SK-N-SH (cell line): Measurements from ENCODE around the gene CA9. TPM values are rescaled to one million over a fixed set of nuclear protein-coding genes. Genes with fewer than 3 reads are reported as not detected.

Experiments used
- CTCF ChIA-PET: fragments of 300-600, 350-600 bp; formaldehyde crosslinking; extraction: SDS; loops from one replicate; lab custom pipeline; 2021; lab: Yijun Ruan, JAX
- POLR2A ChIA-PET: fragments of 350-600 bp; sonication (Branson Sonifier 250); formaldehyde crosslinking; extraction: SDS; loops from one replicate; lab custom pipeline; 2020; ENCODE audit warnings: antibody characterized with exemption, inconsistent platforms; lab: Yijun Ruan, JAX
- DNase-seq: peaks from one replicate; pipeline ENCODE4 v3.0.0; 2012
- H2AFZ ChIP-seq: fragments of 200-600 bp; sonication (generic); 2 replicates; pipeline ENCODE4 v1.8.1; 2016; ENCODE audit warnings: antibody characterized with exemption, mild to moderate bottlenecking, low read depth
- H3F3A ChIP-seq: fragments of 200-600 bp; sonication (generic); replicated peaks from 2 replicates; pipeline ENCODE3; 2016; ENCODE audit warnings: antibody characterized with exemption, mild to moderate bottlenecking; ENCODE audit not compliant: insufficient read depth
- H3K27ac ChIP-seq, 2 experiments: fragments of 200-500 bp in 1 of 2; fragments of 200-600 bp in 1 of 2; sonication (Bioruptor generic) in 1 of 2; sonication (generic), shearing (Covaris generic) in 1 of 2; 2 replicates each; pipeline versions ENCODE4 v1.5.1 to v1.6.1; 2014 to 2016; ENCODE audit warnings: low read depth in 2 of 2, inconsistent platforms in 1 of 2, low read length in 1 of 2, mild to moderate bottlenecking in 1 of 2, mixed read lengths in 1 of 2
- H3K27me3 ChIP-seq: fragments of 200-600 bp; sonication (generic), shearing (Covaris generic); 2 replicates; pipeline ENCODE4 v1.6.1; 2016; ENCODE audit warnings: mixed run types; ENCODE audit not compliant: insufficient read depth
- H3K36me3 ChIP-seq, 2 experiments: fragments of 200-500 bp in 1 of 2; fragments of 200-600 bp in 1 of 2; sonication (Bioruptor generic) in 1 of 2; sonication (generic) in 1 of 2; replicated peaks in 1 of 2; 2 replicates each; pipeline versions ENCODE3 to v1.5.1; 2014 to 2016; ENCODE audit warnings: low read length in 1 of 2, mild to moderate bottlenecking in 1 of 2; ENCODE audit not compliant: insufficient read depth in 2 of 2, control insufficient read depth in 1 of 2
- H3K4me1 ChIP-seq, 2 experiments: fragments of 200-500 bp in 1 of 2; fragments of 200-600 bp in 1 of 2; sonication (Bioruptor generic) in 1 of 2; sonication (generic), shearing (Covaris generic) in 1 of 2; 2 replicates each; pipeline versions ENCODE4 v1.5.1 to v1.6.1; 2014 to 2016; ENCODE audit warnings: low read depth in 1 of 2, low read length in 1 of 2, mixed run types in 1 of 2; ENCODE audit not compliant: insufficient read depth in 2 of 2, control insufficient read depth in 1 of 2
- H3K4me2 ChIP-seq: fragments of 200-600 bp; sonication (generic), shearing (Covaris generic); 2 replicates; pipeline ENCODE4 v1.6.1; 2017; ENCODE audit warnings: mixed run types
- H3K4me3 ChIP-seq, 2 experiments: fragments of 200-500 bp in 1 of 2; fragments of 200-600 bp in 1 of 2; sonication (Bioruptor generic) in 1 of 2; sonication (generic), shearing (Covaris generic) in 1 of 2; 2 replicates each; pipeline versions ENCODE4 v1.5.1 to v1.8.1; 2014 to 2016; ENCODE audit warnings: low read depth in 2 of 2, inconsistent platforms in 1 of 2, low read length in 1 of 2, mild to moderate bottlenecking in 1 of 2, mixed read lengths in 1 of 2, moderate library complexity in 1 of 2
- H3K79me2 ChIP-seq: fragments of 200-600 bp; sonication (generic); 2 replicates; pipeline ENCODE4 v1.8.1; 2017; ENCODE audit warnings: mild to moderate bottlenecking; ENCODE audit not compliant: insufficient read depth
- H3K9ac ChIP-seq: fragments of 200-600 bp; sonication (generic); 2 replicates; pipeline ENCODE4 v1.6.1; 2017; ENCODE audit warnings: mixed run types
- H3K9me2 ChIP-seq: fragments of 200-600 bp; sonication (generic); 2 replicates; pipeline ENCODE4 v1.6.1; 2017; ENCODE audit warnings: mixed run types
- H3K9me3 ChIP-seq: fragments of 200-600 bp; sonication (generic); 2 replicates; pipeline ENCODE4 v1.6.1; 2017; ENCODE audit warnings: mixed run types, mild to moderate bottlenecking, moderate library complexity
- H4K20me1 ChIP-seq: fragments of 200-600 bp; sonication (generic); 2 replicates; pipeline ENCODE4 v1.6.1; 2017; ENCODE audit warnings: mild to moderate bottlenecking, mixed run types; ENCODE audit not compliant: insufficient read depth
- CHD2 ChIP-seq: fragments of 150-350 bp; IDR thresholded peaks from 2 replicates; pipeline ENCODE4 v1.6.1; 2018; ENCODE audit warnings: low read length; ENCODE audit not compliant: partially characterized antibody
- CTCF ChIP-seq: fragments of 200-600 bp; sonication (generic); IDR thresholded peaks from 2 replicates; pipeline ENCODE4 v1.6.1; 2017; ENCODE audit warnings: antibody characterized with exemption, mild to moderate bottlenecking, moderate library complexity
- EZH2phosphoT487 ChIP-seq: fragments of 200-600 bp; sonication (generic); IDR thresholded peaks from 2 replicates; pipeline ENCODE4 v1.6.1; 2017; ENCODE audit warnings: low read depth, mixed run types, mild to moderate bottlenecking, antibody characterized with exemption, moderate library complexity, borderline replicate concordance
- IRF3 ChIP-seq: fragments of 150-350 bp; IDR thresholded peaks from 2 replicates; pipeline ENCODE4 v1.6.1; 2016; ENCODE audit warnings: mild to moderate bottlenecking, low read depth, low read length
- MAX ChIP-seq: IDR thresholded peaks from 2 replicates; pipeline ENCODE4 v1.4.0; 2012; ENCODE audit warnings: low read depth
- MEF2A ChIP-seq: IDR thresholded peaks from 2 replicates; pipeline ENCODE4 v1.4.0; 2012; ENCODE audit warnings: low read depth, borderline replicate concordance
- NRF1 ChIP-seq: IDR thresholded peaks from 2 replicates; pipeline ENCODE4 v1.6.1; 2012; ENCODE audit warnings: low read depth, mild to moderate bottlenecking, low read length
- PBX3 ChIP-seq: IDR thresholded peaks from 2 replicates; pipeline ENCODE4; 2012
- RAD21 ChIP-seq: IDR thresholded peaks from 2 replicates; pipeline ENCODE4 v1.6.1; 2012; ENCODE audit warnings: mild to moderate bottlenecking, low read length
- REST ChIP-seq: IDR thresholded peaks from 2 replicates; pipeline ENCODE4 v1.6.1; 2012; ENCODE audit warnings: mild to moderate bottlenecking, low read depth, low read length, moderate library complexity
- RFX5 ChIP-seq: IDR thresholded peaks from 2 replicates; pipeline ENCODE4 v1.6.1; 2012; ENCODE audit warnings: mild to moderate bottlenecking, improper control_type of control experiment, low read length
- SIN3A ChIP-seq: IDR thresholded peaks from 2 replicates; pipeline ENCODE4 v1.6.1; 2012; ENCODE audit warnings: low read depth, mild to moderate bottlenecking, low read length, moderate library complexity, borderline replicate concordance
- SMC3 ChIP-seq: IDR thresholded peaks from 2 replicates; pipeline ENCODE4 v1.6.1; 2012; ENCODE audit warnings: low read depth, low read length, improper control_type of control experiment
- TEAD4 ChIP-seq: IDR thresholded peaks from 2 replicates; pipeline ENCODE4 v1.4.0; 2012; ENCODE audit warnings: mild to moderate bottlenecking, borderline replicate concordance; ENCODE audit not compliant: insufficient read depth
- USF1 ChIP-seq: IDR thresholded peaks from 2 replicates; pipeline ENCODE4 v1.4.0; 2012; ENCODE audit warnings: low read depth, borderline replicate concordance
- USF2 ChIP-seq: fragments of 150-350 bp; IDR thresholded peaks from 2 replicates; pipeline ENCODE4 v1.6.1; 2017; ENCODE audit warnings: antibody characterized with exemption, low read length, low read depth, borderline replicate concordance
- WGBS: methylation state at CpG from one replicate; pipeline ENCODE4 v1.1.6; 2017; ENCODE audit warnings: low lambda C conversion rate; 5-methylcytosine and 5-hydroxymethylcytosine counted together
- polyA plus RNA-seq, 3 experiments: library from polyadenylated mRNA; depleted of rRNA; stranded (reverse); fragments of >200 nt; gene quantifications; 2 replicates each; pipeline ENCODE4 v1.2.3, GENCODE V29; 2012

The CA9 gene
- polyA plus RNA-seq, 1 of the 3 experiments (the other 2 are of a cell fraction): 1.4 TPM

GRCh38 chr9:35675204-35675603 is 1.5 kb downstream of the CA9 start (continued):
- no peak for TF ChIP-seq REST
- no peak for TF ChIP-seq RFX5
- TF ChIP-seq SIN3A: no peak

- TF ChIP-seq SIN3A: no peak
- no peak for TF ChIP-seq USF2
- peak; percentile 12 for TF ChIP-seq CHD2
- no peak for TF ChIP-seq TEAD4
- TF ChIP-seq CTCF: no peak
- TF ChIP-seq NRF1: peak; percentile 61
- TF ChIP-seq MAX: no peak
- no peak for TF ChIP-seq PBX3
- no peak for TF ChIP-seq MEF2A
- no peak for TF ChIP-seq IRF3
- TF ChIP-seq RAD21: no peak
- no peak for TF ChIP-seq SMC3
- no peak for TF ChIP-seq USF1
- TF ChIP-seq EZH2phosphoT487: no peak
- TF ChIP-seq, all 33 proteins: peak for 2
- Histone ChIP-seq H3K36me3 (no peaks in the 10 kb centered on the region), H3K27ac (no peak overlapping the region; a peak in 1 of 4 replicates), H3K9ac (0 out of 2 replicates have a peak overlapping the region, but pooled peaks have one; percentile 11), H3K4me2 (peak overlapping the region; percentile 69), H3K27me3 (no peaks in the 10 kb centered on the region), H3K4me3 (peak overlapping the region; percentile 19 to 38; a peak in 2 of 4 replicates), H3K9me3 (no peaks in the 10 kb centered on the region), H4K20me1 (no peaks in the 10 kb centered on the region), H3K79me2 (no peaks in the 10 kb centered on the region), H3F3A (peaks cover 15% of the 10 kb centered on the region), H3K9me2 (no peaks in the 10 kb centered on the region), H3K4me1 (peaks cover 0 to 13% of the 10 kb centered on the region in 2 experiments; a peak in 1 of 4 replicates), H2AFZ (peak overlapping the region; percentile 87)
- DNase-seq: peak; percentile 96
- ChIA-PET CTCF (interaction anchor here (0.7 to 2.6 kb wide), 14 partner anchors 11 to 137 kb away, joined by 3 to 23 read pairs (median 3); partner anchors contain the start of genes ARHGEF39, CCDC107 and RMRP), POLR2A (interaction anchor here (0.7 to 1.7 kb wide), 8 partner anchors 9 to 57 kb away, joined by 3 to 11 read pairs (median 4); partner anchors contain the start of genes ARHGEF39, CCDC107 and CREB3)
- WGBS: 38% methylated on average over 32 of the region's 51 CpGs
These were observed 2.1 kb downstream of the CA9 start for GRCh38 chr9:35675732-35676392.
